ENCODE results near the gene PSME1.

The PSME1 gene

DNA sequence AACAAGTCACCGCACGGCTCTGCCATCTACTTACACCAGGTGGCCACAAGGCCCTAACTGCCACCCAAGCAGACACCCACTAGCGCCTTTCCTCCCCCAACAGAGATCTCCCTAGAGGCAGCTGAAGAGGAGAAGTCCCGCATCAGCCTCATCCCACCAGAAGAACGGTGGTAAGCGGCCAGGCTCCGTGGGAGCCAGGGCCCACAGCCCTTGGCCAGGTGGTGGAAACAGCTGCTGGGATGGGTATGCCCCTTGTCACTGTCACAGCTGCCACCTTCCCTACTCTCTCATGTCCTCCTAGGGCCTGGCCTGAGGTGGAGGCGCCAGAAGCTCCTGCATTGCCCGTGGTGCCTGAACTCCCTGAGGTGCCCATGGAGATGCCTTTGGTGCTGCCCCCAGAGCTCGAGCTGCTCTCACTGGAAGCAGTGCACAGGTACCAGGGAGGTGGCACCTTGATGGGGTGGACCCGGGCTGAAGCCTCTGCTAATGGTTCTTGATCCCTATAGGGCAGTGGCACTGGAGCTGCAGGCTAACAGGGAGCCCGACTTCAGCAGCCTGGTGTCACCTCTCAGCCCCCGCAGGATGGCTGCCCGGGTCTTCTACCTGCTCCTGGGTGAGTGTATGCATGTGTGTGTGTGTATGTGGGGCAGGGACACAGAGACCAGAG lies 43.4 kb downstream of the PSME1 start:
- Histone ChIP-seq H4K20me1 (ENCODE audit: insufficient read depth) (no peaks in the 10 kb centered on the region), H3K36me3 (ENCODE audit: insufficient read depth) (no peaks in the 10 kb centered on the region), H3K27me3 (ENCODE audit: insufficient read depth, low read depth) (no peaks in the 10 kb centered on the region), H3K27ac (no peak overlapping the region), H2AFZ (ENCODE audit: low read depth) (no peak overlapping the region), H3K4me2 (no peak overlapping the region), H3K4me3 (IDR thresholded peaks at IDR 0.05; ENCODE audit: insufficient read depth, low read depth, low read length) (no peak overlapping the region), H3K9ac (no peak overlapping the region), H3K4me1 (ENCODE audit: low read depth, poor library complexity, severe bottlenecking) (no peaks in the 10 kb centered on the region), H3K79me2 (ENCODE audit: insufficient read depth, low read depth) (no peaks in the 10 kb centered on the region)
- TF ChIP-seq, protein P1, sequence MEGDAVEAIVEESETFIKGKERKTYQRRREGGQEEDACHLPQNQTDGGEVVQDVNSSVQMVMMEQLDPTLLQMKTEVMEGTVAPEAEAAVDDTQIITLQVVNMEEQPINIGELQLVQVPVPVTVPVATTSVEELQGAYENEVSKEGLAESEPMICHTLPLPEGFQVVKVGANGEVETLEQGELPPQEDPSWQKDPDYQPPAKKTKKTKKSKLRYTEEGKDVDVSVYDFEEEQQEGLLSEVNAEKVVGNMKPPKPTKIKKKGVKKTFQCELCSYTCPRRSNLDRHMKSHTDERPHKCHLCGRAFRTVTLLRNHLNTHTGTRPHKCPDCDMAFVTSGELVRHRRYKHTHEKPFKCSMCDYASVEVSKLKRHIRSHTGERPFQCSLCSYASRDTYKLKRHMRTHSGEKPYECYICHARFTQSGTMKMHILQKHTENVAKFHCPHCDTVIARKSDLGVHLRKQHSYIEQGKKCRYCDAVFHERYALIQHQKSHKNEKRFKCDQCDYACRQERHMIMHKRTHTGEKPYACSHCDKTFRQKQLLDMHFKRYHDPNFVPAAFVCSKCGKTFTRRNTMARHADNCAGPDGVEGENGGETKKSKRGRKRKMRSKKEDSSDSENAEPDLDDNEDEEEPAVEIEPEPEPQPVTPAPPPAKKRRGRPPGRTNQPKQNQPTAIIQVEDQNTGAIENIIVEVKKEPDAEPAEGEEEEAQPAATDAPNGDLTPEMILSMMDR (conservative IDR thresholded peaks at IDR 0.05; ENCODE audit: low read depth, low read length): no peak

DNA sequence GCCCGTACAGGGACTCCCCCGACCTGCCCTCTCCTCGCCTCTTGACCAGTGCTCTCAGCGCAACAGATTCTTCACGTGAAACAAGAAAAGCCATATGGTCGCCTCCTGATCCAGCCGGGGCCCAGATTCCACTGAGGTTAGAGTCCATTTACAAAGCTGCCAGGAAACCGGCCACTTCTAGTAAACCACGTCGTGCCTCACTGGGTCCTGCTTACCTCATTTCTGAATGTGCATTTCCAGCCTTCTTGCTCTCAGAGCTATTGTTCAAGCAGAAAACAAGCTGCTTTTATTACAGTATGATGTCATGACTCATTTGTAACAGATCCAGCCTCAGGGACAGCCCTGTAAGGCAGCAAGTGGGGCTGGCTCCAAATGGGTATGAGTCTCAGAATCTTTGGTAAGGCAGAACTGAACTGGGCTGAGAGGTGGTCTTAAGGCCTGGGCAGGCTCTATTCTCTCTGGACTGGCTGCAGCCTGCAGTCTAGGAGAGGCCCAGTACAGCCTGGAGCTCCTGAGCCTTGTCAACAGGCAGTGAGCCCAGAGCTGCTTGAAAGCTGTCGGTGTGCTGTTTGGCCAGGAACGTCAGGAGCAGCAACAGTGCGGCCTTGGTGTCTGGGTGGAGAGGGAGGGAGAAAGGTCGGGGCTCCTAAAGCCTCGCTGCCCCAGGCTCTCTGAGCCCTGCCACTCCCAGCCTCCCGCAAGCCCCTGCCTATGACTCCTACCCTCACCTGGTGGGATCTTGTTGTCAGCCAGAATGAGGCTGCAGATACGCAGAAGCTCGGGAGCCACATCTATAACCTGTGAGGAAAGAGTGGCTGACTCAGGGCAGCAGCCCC lies 44.2 kb downstream of the PSME1 start:
- TF ChIP-seq, protein P1 (conservative IDR thresholded peaks at IDR 0.05; ENCODE audit: low read depth, low read length): no peak
- Histone ChIP-seq H3K4me1 (ENCODE audit: low read depth, poor library complexity, severe bottlenecking) (no peaks in the 10 kb centered on the region), H3K4me2 (no peak overlapping the region), H2AFZ (ENCODE audit: low read depth) (no peak overlapping the region), H3K27ac (no peak overlapping the region), H4K20me1 (ENCODE audit: insufficient read depth) (no peaks in the 10 kb centered on the region), H3K36me3 (ENCODE audit: insufficient read depth) (no peaks in the 10 kb centered on the region), H3K27me3 (ENCODE audit: insufficient read depth, low read depth) (no peaks in the 10 kb centered on the region), H3K9ac (no peak overlapping the region), H3K4me3 (IDR thresholded peaks at IDR 0.05; ENCODE audit: insufficient read depth, low read depth, low read length) (no peak overlapping the region), H3K79me2 (ENCODE audit: insufficient read depth, low read depth) (no peaks in the 10 kb centered on the region)

DNA sequence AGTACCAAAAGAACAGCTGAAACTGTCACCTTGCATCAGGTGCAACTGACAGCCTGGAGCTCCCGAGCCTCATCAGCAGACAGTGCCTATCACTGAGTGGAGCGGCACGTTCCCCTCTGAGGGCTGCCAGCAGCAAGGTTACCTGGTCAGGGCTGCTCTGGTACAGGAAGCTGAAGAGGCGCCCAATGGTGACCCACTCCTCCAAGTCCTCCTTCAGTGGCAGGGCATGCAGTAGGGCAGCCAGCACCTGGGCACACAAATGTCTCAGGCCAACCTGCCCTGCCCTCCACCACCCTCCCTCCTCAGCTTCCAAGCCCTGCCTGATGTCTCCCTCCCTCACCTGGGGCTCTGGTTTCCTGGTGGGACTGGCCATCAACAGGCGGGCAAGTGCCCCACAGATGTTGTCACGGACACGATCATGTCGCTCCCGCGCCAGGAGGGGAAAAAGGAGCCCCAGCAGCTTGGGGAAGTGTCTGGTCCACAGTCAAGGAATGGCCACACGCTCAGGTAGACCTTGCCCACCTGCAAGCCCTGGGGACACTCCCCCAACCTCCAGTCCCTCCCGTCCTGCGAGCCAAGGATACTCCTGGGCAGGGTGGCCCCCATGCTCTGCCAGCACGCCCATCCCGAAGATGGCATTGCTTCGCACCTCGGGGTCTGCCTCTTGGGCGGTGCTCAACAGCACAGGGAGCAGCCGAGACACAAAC lies 45.5 kb downstream of the PSME1 start:
- Histone ChIP-seq H3K4me2 (no peak overlapping the region), H3K27me3 (ENCODE audit: insufficient read depth, low read depth) (no peaks in the 10 kb centered on the region), H3K36me3 (ENCODE audit: insufficient read depth) (no peaks in the 10 kb centered on the region), H3K4me3 (IDR thresholded peaks at IDR 0.05; ENCODE audit: insufficient read depth, low read depth, low read length) (no peak overlapping the region), H4K20me1 (ENCODE audit: insufficient read depth) (no peaks in the 10 kb centered on the region), H2AFZ (ENCODE audit: low read depth) (no peak overlapping the region), H3K9ac (no peak overlapping the region), H3K79me2 (ENCODE audit: insufficient read depth, low read depth) (no peaks in the 10 kb centered on the region), H3K27ac (no peak overlapping the region), H3K4me1 (ENCODE audit: low read depth, poor library complexity, severe bottlenecking) (no peaks in the 10 kb centered on the region)
- TF ChIP-seq, protein P1 (conservative IDR thresholded peaks at IDR 0.05; ENCODE audit: low read depth, low read length): no peak

DNA sequence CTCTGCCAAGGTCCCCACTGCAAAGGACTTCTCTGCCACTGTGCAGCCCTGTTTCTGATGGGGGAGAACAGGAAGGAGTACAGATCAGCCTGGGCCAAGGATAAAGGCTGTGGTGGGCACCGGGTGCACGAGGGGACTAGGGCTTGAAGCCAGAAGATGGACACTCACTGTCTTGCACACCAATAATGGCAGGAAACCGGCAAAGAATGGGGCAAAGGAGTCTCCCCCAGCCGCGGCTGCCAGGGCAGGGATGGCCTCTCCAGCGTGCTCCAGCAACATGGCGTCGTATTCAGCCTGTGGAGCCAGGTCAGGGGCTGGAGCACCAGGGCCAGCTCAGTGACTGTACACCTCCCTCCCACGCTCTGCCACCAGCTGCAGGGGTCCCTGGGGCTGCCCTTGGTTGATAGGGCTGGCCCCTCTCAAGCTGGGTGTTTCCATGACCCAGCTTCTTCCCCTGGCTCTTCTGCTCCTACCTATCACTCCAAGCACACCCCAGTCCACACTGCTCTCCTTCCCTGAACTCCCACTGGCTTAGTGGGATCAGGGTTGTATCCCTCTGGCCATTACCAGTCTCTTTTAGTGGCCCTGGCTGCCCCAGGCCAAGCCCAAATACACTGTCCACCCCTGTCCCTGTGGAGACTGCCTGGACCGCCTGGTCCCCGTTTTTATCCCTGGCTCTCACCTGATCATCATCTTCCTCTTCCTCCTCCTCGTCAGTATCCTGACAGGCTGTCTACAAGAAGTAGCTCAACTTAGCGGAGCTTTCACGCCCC lies 46.3 kb downstream of the PSME1 start:
- TF ChIP-seq, protein P1 (conservative IDR thresholded peaks at IDR 0.05; ENCODE audit: low read depth, low read length): no peak
- H3K27me3 ChIP-seq (ENCODE audit: insufficient read depth, low read depth): no peaks in the 10 kb centered on the region
- H3K4me3 ChIP-seq (IDR thresholded peaks at IDR 0.05; ENCODE audit: insufficient read depth, low read depth, low read length): no peak overlapping the region
- H3K4me2 ChIP-seq: no peak overlapping the region
- no peaks in the 10 kb centered on the region for H3K36me3 ChIP-seq (ENCODE audit: insufficient read depth)
- peaks cover 3% of the 10 kb centered on the region; the same call in 1 of the 2 replicates for H3K79me2 ChIP-seq (ENCODE audit: insufficient read depth, low read depth)
- no peak overlapping the region for H2AFZ ChIP-seq (ENCODE audit: low read depth)
- H3K9ac ChIP-seq: no peak overlapping the region
- H3K27ac ChIP-seq: no peak overlapping the region
- H4K20me1 ChIP-seq (ENCODE audit: insufficient read depth): no peaks in the 10 kb centered on the region
- H3K4me1 ChIP-seq (ENCODE audit: low read depth, poor library complexity, severe bottlenecking): peaks cover 2% of the 10 kb centered on the region
